Myometrial cell (primary cell): ENCODE measurements around the gene FOXR2. TPM values are rescaled to one million over a fixed set of nuclear protein-coding genes. Genes with fewer than 3 reads are reported as not detected.

Experiments
- total RNA-seq: library from RNA; depleted of rRNA; stranded (reverse); fragments of >200 nt; gene quantifications from 2 replicates; pipeline ENCODE4 v1.2.3, GENCODE V29; 2015

The FOXR2 gene, protein sequence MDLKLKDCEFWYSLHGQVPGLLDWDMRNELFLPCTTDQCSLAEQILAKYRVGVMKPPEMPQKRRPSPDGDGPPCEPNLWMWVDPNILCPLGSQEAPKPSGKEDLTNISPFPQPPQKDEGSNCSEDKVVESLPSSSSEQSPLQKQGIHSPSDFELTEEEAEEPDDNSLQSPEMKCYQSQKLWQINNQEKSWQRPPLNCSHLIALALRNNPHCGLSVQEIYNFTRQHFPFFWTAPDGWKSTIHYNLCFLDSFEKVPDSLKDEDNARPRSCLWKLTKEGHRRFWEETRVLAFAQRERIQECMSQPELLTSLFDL
- not detected in 2 replicates for total RNA-seq

GRCh38 chrX:55623100-55623499 is at the start of gene FOXR2:
FOXR2 (plus strand) TSS chrX:55623400; CDS start chrX:55623712, 312 bp downstream.

Other genes with a start within 250 kb of the FOXR2 start
- 44.3 and 45.3 TPM in 2 replicates for gene MAGEH1, start 171.3 kb upstream of the FOXR2 start, total RNA-seq
- 0.58 and 1.2 TPM in 2 replicates for gene USP51, start 133.6 kb upstream of the FOXR2 start, total RNA-seq
- 8.6 and 11.3 TPM in 2 replicates for gene RRAGB, start 94.3 kb downstream of the FOXR2 start, total RNA-seq